Fibroblast of skin of right quadriceps (primary cell): ENCODE measurements around the gene SH3GL3.
A peak's percentile ranks its signal among the peaks of the same experiment; 100 is the strongest.

Experiments used
- DNase-seq: peaks from one replicate; pipeline ENCODE4 v3.0.0-alpha.2; 2013

The SH3GL3 gene

GRCh38 chr15:83514584-83514983 lies 67.4 kb downstream of the SH3GL3 start:
- no peak for DNase-seq

- no peak for DNase-seq
Observed at GRCh38 chr15:83515164-83515563, 68.0 kb downstream of the SH3GL3 start.

- peak; percentile 44 for DNase-seq
Observed at GRCh38 chr15:83516935-83517334, 69.8 kb downstream of the SH3GL3 start.

GRCh38 chr15:83526319-83526718 lies 79.2 kb downstream of the SH3GL3 start:
- no peak for DNase-seq

GRCh38 chr15:83533410-83533962 lies 86.3 kb downstream of the SH3GL3 start:
- no peak for DNase-seq

GRCh38 chr15:83537606-83538005 lies 90.5 kb downstream of the SH3GL3 start:
- DNase-seq, result no peak

GRCh38 chr15:83538682-83539081 lies 91.5 kb downstream of the SH3GL3 start:
- DNase-seq, result no peak

- no peak for DNase-seq
Observed at GRCh38 chr15:83545804-83546511, 98.8 kb downstream of the SH3GL3 start.

- DNase-seq, result no peak
Observed at GRCh38 chr15:83546512-83546888, 99.4 kb downstream of the SH3GL3 start.

- no peak for DNase-seq
Observed at GRCh38 chr15:83547168-83547567, 100.0 kb downstream of the SH3GL3 start.

GRCh38 chr15:83549623-83550022 lies 102.5 kb downstream of the SH3GL3 start:
- DNase-seq, result no peak

- no peak for DNase-seq
Observed at GRCh38 chr15:83554558-83554957, 107.4 kb downstream of the SH3GL3 start.

- DNase-seq, result no peak
Observed at GRCh38 chr15:83555383-83555782, 108.2 kb downstream of the SH3GL3 start.

- DNase-seq, result no peak
Observed at GRCh38 chr15:83556068-83556467, 108.9 kb downstream of the SH3GL3 start.

GRCh38 chr15:83556754-83557153 lies 109.6 kb downstream of the SH3GL3 start:
- DNase-seq, result no peak

GRCh38 chr15:83558146-83558545 lies 111.0 kb downstream of the SH3GL3 start:
- no peak for DNase-seq

- peak; percentile 66 for DNase-seq
Observed at GRCh38 chr15:83559310-83559966, 112.3 kb downstream of the SH3GL3 start.

- peak; percentile 9 for DNase-seq
Observed at GRCh38 chr15:83561661-83562060, 114.5 kb downstream of the SH3GL3 start.

GRCh38 chr15:83565138-83565537 lies 118.0 kb downstream of the SH3GL3 start:
- no peak for DNase-seq

- DNase-seq, result peak; percentile 20
Observed at GRCh38 chr15:83565553-83566159, 118.5 kb downstream of the SH3GL3 start.

GRCh38 chr15:83567318-83567717 lies 120.2 kb downstream of the SH3GL3 start:
- DNase-seq, result no peak

GRCh38 chr15:83569341-83569740 lies 122.2 kb downstream of the SH3GL3 start:
- no peak for DNase-seq

GRCh38 chr15:83570756-83571155 lies 123.6 kb downstream of the SH3GL3 start:
- no peak for DNase-seq
